GM21825 (cell line): ENCODE data around the gene ENPP3.

Experiments
- ATAC-seq: cut with Tn5 transposase; IDR thresholded peaks from one replicate; pipeline ENCODE4 v1.9.1; 2021; ENCODE audit warnings: mild to moderate bottlenecking, moderate library complexity; ENCODE audit not compliant: unreplicated experiment

ENPP3 gene

GRCh38 chr6:131636880-131637792 lies at the start of gene ENPP3:
Gene ENPP3, plus strand, starts transcription at chr6:131637302. Its CDS starts 83 bp downstream, at chr6:131637385.
- ATAC-seq = no peak

- no peak for ATAC-seq
These were observed 49.2 kb upstream of the ENPP3 start for GRCh38 chr6:131587909-131588308.

- ATAC-seq = no peak
These were observed 48.5 kb upstream of the ENPP3 start for GRCh38 chr6:131588643-131589042.

GRCh38 chr6:131592935-131593334 lies 44.2 kb upstream of the ENPP3 start:
- ATAC-seq = no peak

GRCh38 chr6:131594074-131594473 lies 43.0 kb upstream of the ENPP3 start:
- ATAC-seq = no peak

GRCh38 chr6:131597446-131597845 lies 39.7 kb upstream of the ENPP3 start:
- ATAC-seq = no peak

- no peak for ATAC-seq
These were observed 36.4 kb upstream of the ENPP3 start for GRCh38 chr6:131600716-131601115.

GRCh38 chr6:131602781-131603312 lies 34.3 kb upstream of the ENPP3 start:
- ATAC-seq = no peak

GRCh38 chr6:131613296-131613925 lies 23.7 kb upstream of the ENPP3 start:
- ATAC-seq = no peak

GRCh38 chr6:131615275-131615674 lies 21.8 kb upstream of the ENPP3 start:
- no peak for ATAC-seq

- ATAC-seq = peak; percentile 95
These were observed 9.1 kb upstream of the ENPP3 start, which contains the start of gene MED23 for GRCh38 chr6:131627724-131628682. Gene MED23, minus strand, starts transcription at chr6:131628242. Its CDS starts 193 bp downstream, at chr6:131628049.

GRCh38 chr6:131628726-131629125 lies 8.4 kb upstream of the ENPP3 start:
- ATAC-seq = no peak

GRCh38 chr6:131629651-131630050 lies 7.5 kb upstream of the ENPP3 start:
- no peak for ATAC-seq

- ATAC-seq = no peak
These were observed 5.3 kb upstream of the ENPP3 start for GRCh38 chr6:131631625-131632289.

- ATAC-seq = peak; percentile 86
These were observed 1.4 kb upstream of the ENPP3 start for GRCh38 chr6:131635384-131636340.

GRCh38 chr6:131638013-131638412 lies 911 bp downstream of the ENPP3 start:
- no peak for ATAC-seq

- ATAC-seq = no peak
These were observed 3.0 kb downstream of the ENPP3 start for GRCh38 chr6:131640100-131640499.

- ATAC-seq = no peak
These were observed 3.5 kb downstream of the ENPP3 start for GRCh38 chr6:131640576-131640975.

- no peak for ATAC-seq
These were observed 4.5 kb downstream of the ENPP3 start for GRCh38 chr6:131641554-131641953.
